GM18868 (cell line): ENCODE results near the gene SLC35G6.

Source experiments
- ATAC-seq: cut with Tn5 transposase; IDR thresholded peaks from one replicate; pipeline ENCODE4 v1.9.1; 2021; ENCODE audit warnings: mild to moderate bottlenecking, moderate library complexity; ENCODE audit not compliant: unreplicated experiment

Gene SLC35G6

GRCh38 chr17:7499161-7499560, 17.9 kb downstream of the SLC35G6 start:
- ATAC-seq, result no peak

- no peak for ATAC-seq
Measured at GRCh38 chr17:7501729-7502128, 20.5 kb downstream of the SLC35G6 start.

- ATAC-seq, result no peak
Measured at GRCh38 chr17:7502171-7502847, 21.1 kb downstream of the SLC35G6 start.

- ATAC-seq, result no peak
Measured at GRCh38 chr17:7502987-7503386, 21.7 kb downstream of the SLC35G6 start.

- ATAC-seq, result no peak
Measured at GRCh38 chr17:7503521-7503920, 22.3 kb downstream of the SLC35G6 start.

- no peak for ATAC-seq
Measured at GRCh38 chr17:7508145-7508544, 26.9 kb downstream of the SLC35G6 start.

- ATAC-seq, result no peak
Measured at GRCh38 chr17:7508846-7509245, 27.6 kb downstream of the SLC35G6 start.

- no peak for ATAC-seq
Measured at GRCh38 chr17:7509937-7510336, 28.7 kb downstream of the SLC35G6 start.

- ATAC-seq, result no peak
Measured at GRCh38 chr17:7511108-7511507, 29.9 kb downstream of the SLC35G6 start.

- ATAC-seq, result no peak
Measured at GRCh38 chr17:7512105-7512504, 30.9 kb downstream of the SLC35G6 start.

GRCh38 chr17:7512824-7513540, 31.7 kb downstream of the SLC35G6 start:
- no peak for ATAC-seq

- ATAC-seq, result no peak
Measured at GRCh38 chr17:7513850-7514419, 32.7 kb downstream of the SLC35G6 start.

GRCh38 chr17:7515911-7516610, 34.8 kb downstream of the SLC35G6 start:
- ATAC-seq, result no peak

GRCh38 chr17:7523033-7523432, 41.8 kb downstream of the SLC35G6 start:
- no peak for ATAC-seq

- no peak for ATAC-seq
Measured at GRCh38 chr17:7528842-7529241, 47.6 kb downstream of the SLC35G6 start.

GRCh38 chr17:7530023-7530900, 49.0 kb downstream of the SLC35G6 start:
- ATAC-seq, result no peak
